T-helper 9 cell (primary cell): ENCODE measurements around the gene LPIN3.

Experiments used
- DNase-seq: peaks from one replicate; pipeline ENCODE4 v3.0.0-alpha.2; 2020

The LPIN3 gene

DNA sequence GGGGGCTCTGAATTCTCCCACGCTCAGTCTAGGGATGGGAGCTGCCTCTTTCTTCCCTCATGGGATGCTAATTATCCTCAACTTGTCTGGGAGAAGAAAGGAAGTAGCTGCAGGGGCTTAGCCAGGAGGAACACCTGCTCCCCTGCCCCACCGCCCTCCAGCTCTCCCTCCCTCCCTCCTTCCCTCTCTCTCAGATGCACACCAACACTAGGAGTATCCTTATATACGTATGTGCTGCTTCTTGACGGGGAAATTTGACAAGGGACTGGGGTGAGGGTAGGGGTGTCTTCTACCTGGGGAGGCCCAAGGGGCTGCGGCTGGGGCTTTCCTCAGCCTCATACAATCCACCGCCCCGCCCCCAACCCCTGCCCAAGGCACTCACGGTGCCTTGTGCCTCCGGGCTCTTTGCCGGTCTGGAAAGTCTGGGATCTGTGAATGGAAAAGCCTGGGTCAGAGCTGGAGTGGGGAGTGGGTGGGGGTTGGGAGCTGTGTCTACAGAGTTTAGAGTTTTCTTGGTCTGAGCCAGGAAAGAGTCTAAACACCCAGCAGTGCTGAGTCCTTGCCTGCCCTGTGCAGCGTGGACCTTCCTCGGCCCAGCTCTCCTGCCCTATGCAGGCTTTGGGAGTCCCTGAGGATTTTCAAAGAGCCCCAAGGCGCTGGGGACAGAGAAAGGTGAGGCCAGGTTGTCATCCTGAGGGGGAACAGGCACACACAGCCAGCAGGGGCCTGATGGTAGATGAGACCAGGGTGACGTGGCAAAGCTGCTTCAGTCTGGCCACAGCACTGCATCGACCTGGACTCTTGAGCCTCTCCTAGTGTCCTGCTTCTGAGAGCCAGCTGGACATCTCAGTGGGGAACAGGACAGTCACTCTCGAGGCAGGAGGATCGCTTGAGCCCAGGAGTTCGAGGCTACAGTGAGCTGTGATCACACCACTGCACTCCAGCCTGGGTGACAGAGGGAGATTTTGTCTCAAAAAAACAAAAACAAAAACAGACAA, 55.3 kb downstream of the LPIN3 start:
- DNase-seq, result no peak

DNA sequence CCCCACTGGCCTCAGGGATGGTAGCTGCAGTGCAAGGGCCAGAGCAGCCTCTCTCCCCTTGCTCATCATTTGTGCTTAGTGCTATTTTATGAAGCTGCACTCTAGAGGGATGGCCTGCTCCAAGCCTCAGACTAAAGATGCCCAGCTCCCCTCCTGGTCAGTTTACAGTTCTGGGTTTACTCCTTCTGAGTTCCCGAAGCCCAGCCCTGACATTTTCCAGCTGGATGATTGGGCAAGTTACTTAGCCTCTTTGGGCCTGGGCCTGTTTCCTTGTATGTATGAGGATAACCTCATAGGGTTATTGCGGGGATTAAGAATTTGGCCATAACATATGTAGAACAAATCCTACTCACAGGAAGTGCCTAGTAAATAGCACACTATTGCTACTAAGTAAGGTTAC, 57.8 kb downstream of the LPIN3 start:
- no peak for DNase-seq

- DNase-seq, result no peak
These were observed 63.0 kb downstream of the LPIN3 start for GRCh38 chr20:41403604-41404003.

DNA sequence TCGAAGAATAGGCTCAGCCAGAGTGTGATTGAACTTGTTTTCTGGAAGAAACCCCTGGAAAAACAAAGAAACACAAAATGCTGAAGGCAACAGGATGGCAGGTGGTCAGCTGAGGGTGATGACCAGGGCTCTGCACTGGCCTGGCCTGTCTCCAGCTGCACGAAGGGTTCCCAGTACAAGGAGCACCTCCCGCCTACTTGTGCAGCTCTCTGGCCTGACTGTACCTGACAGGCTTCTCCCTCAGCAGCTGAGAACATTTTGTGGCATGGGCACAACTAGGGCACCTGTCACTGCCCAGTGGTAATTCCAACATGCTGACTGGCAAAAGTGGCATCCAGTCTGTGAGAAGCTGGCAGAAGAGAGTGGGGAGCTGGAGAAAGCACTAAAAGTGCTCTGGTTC, 64.8 kb downstream of the LPIN3 start:
- no peak for DNase-seq

- no peak for DNase-seq
These were observed 65.7 kb downstream of the LPIN3 start for GRCh38 chr20:41406353-41406752.

DNA sequence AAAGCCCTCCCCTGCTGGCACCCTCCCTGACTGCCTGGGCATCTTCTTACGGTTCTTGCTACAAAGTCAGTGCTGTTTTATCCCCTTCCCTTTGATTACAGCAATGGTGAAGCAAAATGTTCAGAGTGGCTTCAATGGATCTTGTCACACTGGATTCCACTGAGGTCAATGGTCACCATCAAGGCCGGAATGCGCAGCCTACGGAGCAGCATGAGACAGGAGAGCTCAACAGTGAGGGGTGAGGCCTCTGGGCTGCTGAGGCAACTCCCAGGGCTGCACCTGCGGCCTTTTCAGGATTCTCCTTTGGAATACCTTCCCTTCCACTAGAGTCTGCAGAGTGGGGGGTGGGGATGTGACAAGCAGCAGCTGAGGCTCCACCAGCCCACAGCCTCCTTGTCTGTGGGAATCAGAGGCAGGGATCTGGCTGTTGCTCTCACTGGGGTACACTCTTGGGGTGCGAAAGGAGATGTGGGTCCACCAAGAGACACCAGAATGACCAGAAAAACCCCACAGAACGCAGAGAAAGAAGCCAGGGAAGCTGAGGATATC, 66.3 kb downstream of the LPIN3 start:
- no peak for DNase-seq

DNA sequence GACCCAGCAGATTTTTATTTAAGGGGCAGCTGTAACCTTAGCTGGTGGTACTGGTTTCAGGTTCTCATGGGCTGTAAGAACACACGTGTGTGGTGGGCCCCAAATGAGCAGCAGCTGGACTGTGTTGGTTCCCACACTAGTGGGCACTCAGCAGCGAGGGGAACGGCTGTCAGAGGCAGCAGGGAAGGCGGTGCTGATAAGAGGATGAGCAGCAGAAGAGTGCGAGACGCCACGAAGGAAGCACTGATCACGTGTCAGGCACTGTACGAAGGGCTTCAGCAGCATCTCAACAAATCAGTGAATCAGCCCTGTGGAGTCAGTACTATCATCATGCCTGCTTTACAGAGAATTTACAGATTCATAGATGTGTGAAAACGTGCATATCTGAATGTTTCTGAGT, 67.0 kb downstream of the LPIN3 start:
- DNase-seq, result no peak

- no peak for DNase-seq
These were observed 67.7 kb downstream of the LPIN3 start for GRCh38 chr20:41408156-41408794.

- DNase-seq, result no peak
These were observed 68.4 kb downstream of the LPIN3 start for GRCh38 chr20:41408986-41409385.
